K562 (cell line): ENCODE data around the gene ODF4. TPM values are rescaled to one million over a fixed set of nuclear protein-coding genes. Genes with fewer than 3 reads are reported as not detected.

Experiments used
- DMBX1 ChIP-seq: fragments of 250-450 bp; sonication (Bioruptor Pico); IDR thresholded peaks from 2 replicates; pipeline ENCODE4 v1.8.0; 2022; ENCODE audit warnings: inconsistent platforms, mild to moderate bottlenecking, moderate library complexity, borderline replicate concordance
- EGR1 ChIP-seq: fragments of 450-650 bp; conservative IDR thresholded peaks from 2 replicates; pipeline ENCODE4 v1.6.1; 2017; ENCODE audit warnings: mild to moderate bottlenecking
- HNRNPL ChIP-seq: fragments of 200-400 bp; formaldehyde crosslinking; IDR thresholded peaks from 2 replicates; pipeline ENCODE4 v1.6.1; 2017; ENCODE audit warnings: low read depth, mild to moderate bottlenecking, low read length
- MIER1 ChIP-seq: fragments of 450-650 bp; IDR thresholded peaks from 2 replicates; pipeline ENCODE4 v1.6.1; 2016; ENCODE audit warnings: antibody characterized with exemption, mild to moderate bottlenecking, low read depth
- RCOR1 ChIP-seq, 2 experiments: IDR thresholded peaks; 2 replicates each; pipeline ENCODE4 v1.6.1; 2012; ENCODE audit warnings: low read depth in 2 of 2, low read length in 2 of 2, borderline replicate concordance in 1 of 2, improper control_type of control experiment in 1 of 2
- SNIP1 ChIP-seq: fragments of 450-650 bp; IDR thresholded peaks from 2 replicates; pipeline ENCODE4 v1.7.1; 2017; ENCODE audit warnings: low read depth, mild to moderate bottlenecking
- TBP ChIP-seq: optimal IDR thresholded peaks from 2 replicates; pipeline ENCODE3; 2011; ENCODE audit warnings: low read depth, low read length, improper control_type of control experiment
- ZC3H8 ChIP-seq: fragments of 450-650 bp; IDR thresholded peaks from 2 replicates; pipeline ENCODE4 v1.6.1; 2017
- ZNF12 ChIP-seq: sonication (generic); formaldehyde crosslinking; IDR thresholded peaks from 2 replicates; pipeline ENCODE4 v1.4.0; 2020; ENCODE audit warnings: mild to moderate bottlenecking, missing genetic modification reagents
- ZNF133 ChIP-seq: fragments of 250-450 bp; sonication (Bioruptor Pico); IDR thresholded peaks from 2 replicates; pipeline ENCODE4 v1.4.0; 2020; ENCODE audit warnings: mild to moderate bottlenecking
- ZNF263 ChIP-seq: sonication (generic); formaldehyde crosslinking; IDR thresholded peaks from 2 replicates; pipeline ENCODE4 v1.8.0; 2022; ENCODE audit warnings: mild to moderate bottlenecking, missing genetic modification reagents, borderline replicate concordance
- ZNF445 ChIP-seq: fragments of 250-450 bp; sonication (Bioruptor Pico); IDR thresholded peaks from 2 replicates; pipeline ENCODE4 v1.4.0; 2020; ENCODE audit warnings: low read depth, mild to moderate bottlenecking, moderate library complexity
- polyA plus RNA-seq, 8 experiments: library from polyadenylated mRNA; depleted of rRNA in 4 of 8; stranded (reverse) in 5 of 8; unstranded in 3 of 8; fragments of >200 nt; fragmentation: Nextera tagmentation in 2 of 8; fragmentation: Illumina TruSeq in 1 of 8; extraction: Ambion mirVana in 2 of 8; extraction: Trizol in 1 of 8; gene quantifications; 2 replicates each; pipeline versions ENCODE4 v1.2.1 to v1.2.3, GENCODE V29; 2011 to 2014; ENCODE audit warnings: inconsistent platforms in 1 of 8, missing spikeins in 1 of 8
- total RNA-seq, 7 experiments: library from RNA; depleted of rRNA in 6 of 7; stranded (reverse); fragments of >200 nt in 6 of 7; fragmentation: Illumina TruSeq in 2 of 7; extraction: Trizol in 2 of 7; gene quantifications; 2 replicates each; pipeline versions ENCODE4 v1.2.1 to v1.2.3, GENCODE V29; 2011 to 2021; ENCODE audit warnings: low replicate concordance in 1 of 7
- TF ChIP-seq, protein P1 (sequence below): fragments of 200-800 bp; sonication (Bioruptor generic); IDR thresholded peaks from 2 replicates; pipeline ENCODE4 v1.6.1; 2016; ENCODE audit warnings: missing genetic modification characterization, missing compliant biosample characterization
- TF ChIP-seq, protein P2 (sequence below): sonication (generic); formaldehyde crosslinking; IDR thresholded peaks from 2 replicates; pipeline ENCODE4 v1.9.0; 2022; ENCODE audit warnings: mild to moderate bottlenecking, missing genetic modification reagents
- TF ChIP-seq, protein P3 (sequence below), 2 experiments: fragments of 200-800 bp in 1 of 2; sonication (Bioruptor generic) in 1 of 2; sonication (generic) in 1 of 2; formaldehyde crosslinking in 1 of 2; IDR thresholded peaks in 1 of 2; conservative IDR thresholded peaks in 1 of 2; 2 replicates each; pipeline versions ENCODE4 v1.5.0 to v1.6.1; 2016 to 2020; ENCODE audit warnings: missing compliant biosample characterization in 1 of 2, missing genetic modification characterization in 1 of 2, missing genetic modification reagents in 1 of 2

ODF4 gene
- total and polyA plus RNA-seq, 9 of the 15 experiments (the other 6 are each of a cell fraction or from before 2014, with no cell fraction given) = not detected

DNA sequence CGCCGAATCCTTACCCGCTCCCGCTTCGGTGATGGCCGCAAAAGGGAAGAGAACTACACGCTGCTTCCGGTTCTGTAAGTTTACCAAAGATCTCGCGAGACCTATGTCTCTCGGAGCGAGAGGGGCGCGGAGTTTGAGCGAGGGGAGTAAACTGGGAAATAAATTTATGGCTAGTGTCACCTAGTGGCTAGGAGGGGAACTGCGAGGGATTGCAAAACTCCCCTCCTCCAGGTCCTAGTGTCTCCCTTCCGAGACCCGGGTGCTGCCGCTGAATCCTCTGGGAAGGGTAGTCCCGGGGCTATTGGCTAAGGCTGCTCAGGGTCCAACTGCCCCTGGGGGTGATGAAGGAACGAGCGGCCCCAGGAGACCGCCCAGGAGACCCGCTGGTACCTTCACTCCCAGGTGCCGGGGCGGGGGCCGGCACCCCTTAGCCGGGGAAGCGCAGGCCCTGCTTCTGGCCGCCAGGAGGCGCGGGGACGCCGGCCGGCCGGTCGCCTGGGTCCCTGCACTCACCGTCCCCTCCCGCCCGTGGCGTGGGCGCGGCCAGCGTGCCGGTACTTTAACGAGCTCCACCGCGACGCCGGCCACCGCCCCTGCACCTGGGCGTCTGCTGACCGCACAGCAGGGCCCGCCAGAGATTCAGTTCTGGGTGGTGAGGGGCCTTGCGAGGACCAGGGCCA, 43.6 kb downstream of the ODF4 start, which contains the start of gene RPL26 (continued):
- TF ChIP-seq, protein P1, sequence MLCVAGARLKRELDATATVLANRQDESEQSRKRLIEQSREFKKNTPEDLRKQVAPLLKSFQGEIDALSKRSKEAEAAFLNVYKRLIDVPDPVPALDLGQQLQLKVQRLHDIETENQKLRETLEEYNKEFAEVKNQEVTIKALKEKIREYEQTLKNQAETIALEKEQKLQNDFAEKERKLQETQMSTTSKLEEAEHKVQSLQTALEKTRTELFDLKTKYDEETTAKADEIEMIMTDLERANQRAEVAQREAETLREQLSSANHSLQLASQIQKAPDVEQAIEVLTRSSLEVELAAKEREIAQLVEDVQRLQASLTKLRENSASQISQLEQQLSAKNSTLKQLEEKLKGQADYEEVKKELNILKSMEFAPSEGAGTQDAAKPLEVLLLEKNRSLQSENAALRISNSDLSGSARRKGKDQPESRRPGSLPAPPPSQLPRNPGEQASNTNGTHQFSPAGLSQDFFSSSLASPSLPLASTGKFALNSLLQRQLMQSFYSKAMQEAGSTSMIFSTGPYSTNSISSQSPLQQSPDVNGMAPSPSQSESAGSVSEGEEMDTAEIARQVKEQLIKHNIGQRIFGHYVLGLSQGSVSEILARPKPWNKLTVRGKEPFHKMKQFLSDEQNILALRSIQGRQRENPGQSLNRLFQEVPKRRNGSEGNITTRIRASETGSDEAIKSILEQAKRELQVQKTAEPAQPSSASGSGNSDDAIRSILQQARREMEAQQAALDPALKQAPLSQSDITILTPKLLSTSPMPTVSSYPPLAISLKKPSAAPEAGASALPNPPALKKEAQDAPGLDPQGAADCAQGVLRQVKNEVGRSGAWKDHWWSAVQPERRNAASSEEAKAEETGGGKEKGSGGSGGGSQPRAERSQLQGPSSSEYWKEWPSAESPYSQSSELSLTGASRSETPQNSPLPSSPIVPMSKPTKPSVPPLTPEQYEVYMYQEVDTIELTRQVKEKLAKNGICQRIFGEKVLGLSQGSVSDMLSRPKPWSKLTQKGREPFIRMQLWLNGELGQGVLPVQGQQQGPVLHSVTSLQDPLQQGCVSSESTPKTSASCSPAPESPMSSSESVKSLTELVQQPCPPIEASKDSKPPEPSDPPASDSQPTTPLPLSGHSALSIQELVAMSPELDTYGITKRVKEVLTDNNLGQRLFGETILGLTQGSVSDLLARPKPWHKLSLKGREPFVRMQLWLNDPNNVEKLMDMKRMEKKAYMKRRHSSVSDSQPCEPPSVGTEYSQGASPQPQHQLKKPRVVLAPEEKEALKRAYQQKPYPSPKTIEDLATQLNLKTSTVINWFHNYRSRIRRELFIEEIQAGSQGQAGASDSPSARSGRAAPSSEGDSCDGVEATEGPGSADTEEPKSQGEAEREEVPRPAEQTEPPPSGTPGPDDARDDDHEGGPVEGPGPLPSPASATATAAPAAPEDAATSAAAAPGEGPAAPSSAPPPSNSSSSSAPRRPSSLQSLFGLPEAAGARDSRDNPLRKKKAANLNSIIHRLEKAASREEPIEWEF (CRISPR knock-in tag) = no peak
- no peak for TF ChIP-seq ZNF133 (CRISPR knock-in tag)
- no peak for TF ChIP-seq ZNF12 (CRISPR knock-in tag)
- no peak for TF ChIP-seq MIER1
- no peak for TF ChIP-seq DMBX1 (CRISPR knock-in tag)
- TF ChIP-seq SNIP1 = no peak
- TF ChIP-seq ZNF445 (CRISPR knock-in tag) = no peak
- peak; percentile 71 for TF ChIP-seq EGR1
- TF ChIP-seq RCOR1 (IDR thresholded peaks at IDR 0.05; ENCODE audit: borderline replicate concordance in 1 of 2, low read depth in 2 of 2, low read length in 2 of 2) = no peak; a peak in 1 of 4 replicates
- TF ChIP-seq, protein P2, sequence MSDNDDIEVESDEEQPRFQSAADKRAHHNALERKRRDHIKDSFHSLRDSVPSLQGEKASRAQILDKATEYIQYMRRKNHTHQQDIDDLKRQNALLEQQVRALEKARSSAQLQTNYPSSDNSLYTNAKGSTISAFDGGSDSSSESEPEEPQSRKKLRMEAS (CRISPR knock-in tag) = peak; percentile 8; the same call in 1 of the 2 replicates
- TF ChIP-seq, protein P3, sequence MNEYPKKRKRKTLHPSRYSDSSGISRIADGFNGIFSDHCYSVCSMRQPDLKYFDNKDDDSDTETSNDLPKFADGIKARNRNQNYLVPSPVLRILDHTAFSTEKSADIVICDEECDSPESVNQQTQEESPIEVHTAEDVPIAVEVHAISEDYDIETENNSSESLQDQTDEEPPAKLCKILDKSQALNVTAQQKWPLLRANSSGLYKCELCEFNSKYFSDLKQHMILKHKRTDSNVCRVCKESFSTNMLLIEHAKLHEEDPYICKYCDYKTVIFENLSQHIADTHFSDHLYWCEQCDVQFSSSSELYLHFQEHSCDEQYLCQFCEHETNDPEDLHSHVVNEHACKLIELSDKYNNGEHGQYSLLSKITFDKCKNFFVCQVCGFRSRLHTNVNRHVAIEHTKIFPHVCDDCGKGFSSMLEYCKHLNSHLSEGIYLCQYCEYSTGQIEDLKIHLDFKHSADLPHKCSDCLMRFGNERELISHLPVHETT (CRISPR knock-in tag; conservative IDR thresholded peaks at IDR 0.05 in 1 of 2, IDR thresholded peaks at IDR 0.05 in 1 of 2) = peak in 1 of 2 experiments; percentile 75; a peak in 2 of 4 replicates
- TF ChIP-seq ZC3H8 = no peak
- TF ChIP-seq ZNF263 (CRISPR knock-in tag) = no peak; the same call in 1 of the 2 replicates
- peak; percentile 96 for TF ChIP-seq TBP
- 0 out of 2 replicates have a peak, but pooled peaks have one; percentile 26 for TF ChIP-seq HNRNPL
